Fibroblast of lung (primary cell): ENCODE data around the gene COMMD7.

Source experiments
- EZH2 ChIP-seq: IDR thresholded peaks from 2 replicates; pipeline ENCODE4 v1.5.1; 2012; ENCODE audit warnings: low read length, control low read depth, mild to moderate bottlenecking; ENCODE audit errors: missing control alignments
- TF ChIP-seq, protein P1 (sequence below), 2 donors: IDR thresholded peaks in 1 of 2; conservative IDR thresholded peaks in 1 of 2; 1 replicate in 1 of 2; 2 replicates in 1 of 2; pipeline ENCODE4 v1.5.1; 2011 to 2012; ENCODE audit warnings: low read length in 2 of 2, control low read depth in 1 of 2, inconsistent platforms in 1 of 2, low read depth in 1 of 2, mild to moderate bottlenecking in 1 of 2

DNA sequence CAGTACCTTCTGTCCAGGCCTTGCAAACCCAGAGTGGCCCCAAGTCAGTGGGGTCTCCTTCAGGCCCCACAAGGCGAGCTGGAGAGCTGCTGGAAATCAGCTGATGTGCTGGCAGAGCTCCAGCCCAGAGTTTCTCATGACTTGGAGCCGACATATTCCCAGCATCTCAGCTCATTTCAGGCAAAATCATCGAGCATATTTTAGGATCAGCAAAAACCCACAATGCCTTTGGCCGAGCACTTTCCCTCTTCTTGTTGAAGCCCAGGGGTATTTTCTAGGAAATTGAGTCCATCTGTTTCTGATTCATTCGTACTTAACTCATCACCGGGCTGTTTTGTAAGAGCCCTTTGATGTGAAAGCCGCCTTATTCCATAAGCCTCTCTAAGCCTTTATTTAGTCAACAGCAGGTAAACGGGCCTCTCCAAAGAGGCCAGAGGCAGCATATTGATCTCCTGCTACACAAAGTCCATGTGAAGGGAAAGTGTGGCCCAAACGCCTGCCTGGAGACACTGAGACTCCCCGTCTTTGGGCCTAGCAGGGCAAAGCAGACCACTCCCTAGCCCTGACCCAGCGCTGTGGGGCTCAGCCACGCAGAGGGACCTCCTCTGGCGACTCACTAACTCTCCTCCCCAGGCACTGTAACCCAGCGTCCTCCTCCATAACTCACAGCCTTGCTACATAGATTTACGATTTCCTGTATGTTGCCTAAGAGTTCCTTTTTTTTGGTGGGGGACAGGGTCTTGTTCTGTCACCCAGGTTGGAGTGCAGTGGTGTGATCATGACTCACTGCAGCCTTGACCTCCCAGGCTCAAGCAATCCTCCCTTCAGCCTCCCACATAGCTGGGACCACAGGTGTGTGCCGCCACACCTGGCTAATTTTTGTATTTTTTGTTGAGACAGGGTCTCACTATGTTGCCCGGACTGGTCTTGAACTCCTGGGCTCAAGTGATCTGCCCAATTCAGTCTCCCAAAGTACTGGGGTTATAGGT is 57.4 kb downstream of the COMMD7 start:
- TF ChIP-seq, protein P1, sequence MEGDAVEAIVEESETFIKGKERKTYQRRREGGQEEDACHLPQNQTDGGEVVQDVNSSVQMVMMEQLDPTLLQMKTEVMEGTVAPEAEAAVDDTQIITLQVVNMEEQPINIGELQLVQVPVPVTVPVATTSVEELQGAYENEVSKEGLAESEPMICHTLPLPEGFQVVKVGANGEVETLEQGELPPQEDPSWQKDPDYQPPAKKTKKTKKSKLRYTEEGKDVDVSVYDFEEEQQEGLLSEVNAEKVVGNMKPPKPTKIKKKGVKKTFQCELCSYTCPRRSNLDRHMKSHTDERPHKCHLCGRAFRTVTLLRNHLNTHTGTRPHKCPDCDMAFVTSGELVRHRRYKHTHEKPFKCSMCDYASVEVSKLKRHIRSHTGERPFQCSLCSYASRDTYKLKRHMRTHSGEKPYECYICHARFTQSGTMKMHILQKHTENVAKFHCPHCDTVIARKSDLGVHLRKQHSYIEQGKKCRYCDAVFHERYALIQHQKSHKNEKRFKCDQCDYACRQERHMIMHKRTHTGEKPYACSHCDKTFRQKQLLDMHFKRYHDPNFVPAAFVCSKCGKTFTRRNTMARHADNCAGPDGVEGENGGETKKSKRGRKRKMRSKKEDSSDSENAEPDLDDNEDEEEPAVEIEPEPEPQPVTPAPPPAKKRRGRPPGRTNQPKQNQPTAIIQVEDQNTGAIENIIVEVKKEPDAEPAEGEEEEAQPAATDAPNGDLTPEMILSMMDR (conservative IDR thresholded peaks at IDR 0.05 in 1 of 2, IDR thresholded peaks at IDR 0.05 in 1 of 2; ENCODE audit: low read depth in 1 of 2, low read length in 2 of 2): no peak
- no peak for TF ChIP-seq EZH2
